HUES64 (cell line): ENCODE results near the gene SLC38A3. TPM values are rescaled to one million over a fixed set of nuclear protein-coding genes. Genes with fewer than 3 reads are reported as not detected.

ENCODE experiments used
- H3K27ac ChIP-seq: 2 replicates; pipeline ENCODE4 v1.7.0; 2013; ENCODE audit warnings: low read depth, low read length, inconsistent platforms
- H3K27me3 ChIP-seq: 2 replicates; pipeline ENCODE4 v1.6.1; 2013; ENCODE audit warnings: mild to moderate bottlenecking, low read length; ENCODE audit not compliant: insufficient read depth
- H3K36me3 ChIP-seq: 2 replicates; pipeline ENCODE4 v1.6.1; 2013; ENCODE audit warnings: mild to moderate bottlenecking, low read length; ENCODE audit not compliant: insufficient read depth
- H3K4me1 ChIP-seq: 2 replicates; pipeline ENCODE4 v1.6.1; 2013; ENCODE audit warnings: mild to moderate bottlenecking, low read length, moderate library complexity; ENCODE audit not compliant: insufficient read depth
- H3K4me3 ChIP-seq: 2 replicates; pipeline ENCODE4 v1.5.1; 2013; ENCODE audit warnings: mild to moderate bottlenecking, low read length, moderate library complexity
- H3K9ac ChIP-seq: 2 replicates; pipeline ENCODE4 v1.6.1; 2013; ENCODE audit warnings: mild to moderate bottlenecking, low read depth, low read length
- H3K9me3 ChIP-seq: 2 replicates; pipeline ENCODE4 v1.6.1; 2013; ENCODE audit warnings: low read depth, low read length; ENCODE audit not compliant: insufficient read depth
- whole genome bisulfite sequencing: fragments of 150-250, 120-280 bp; methylation state at CpG from one replicate; pipeline ENCODE4 v1.1.7; 2013; ENCODE audit warnings: missing lambda C conversion rate; 5-methylcytosine and 5-hydroxymethylcytosine counted together
- polyA plus RNA-seq, 2 experiments: library from polyadenylated mRNA; stranded (reverse); fragments of 50-300 nt; gene quantifications; one replicate each; pipeline ENCODE4 v1.2.3, GENCODE V29; 2013

The SLC38A3 gene
- polyA plus RNA-seq (2013, experiment 1 of 2): 0.60 TPM
- polyA plus RNA-seq (2013, experiment 2 of 2): 0.95 TPM

DNA sequence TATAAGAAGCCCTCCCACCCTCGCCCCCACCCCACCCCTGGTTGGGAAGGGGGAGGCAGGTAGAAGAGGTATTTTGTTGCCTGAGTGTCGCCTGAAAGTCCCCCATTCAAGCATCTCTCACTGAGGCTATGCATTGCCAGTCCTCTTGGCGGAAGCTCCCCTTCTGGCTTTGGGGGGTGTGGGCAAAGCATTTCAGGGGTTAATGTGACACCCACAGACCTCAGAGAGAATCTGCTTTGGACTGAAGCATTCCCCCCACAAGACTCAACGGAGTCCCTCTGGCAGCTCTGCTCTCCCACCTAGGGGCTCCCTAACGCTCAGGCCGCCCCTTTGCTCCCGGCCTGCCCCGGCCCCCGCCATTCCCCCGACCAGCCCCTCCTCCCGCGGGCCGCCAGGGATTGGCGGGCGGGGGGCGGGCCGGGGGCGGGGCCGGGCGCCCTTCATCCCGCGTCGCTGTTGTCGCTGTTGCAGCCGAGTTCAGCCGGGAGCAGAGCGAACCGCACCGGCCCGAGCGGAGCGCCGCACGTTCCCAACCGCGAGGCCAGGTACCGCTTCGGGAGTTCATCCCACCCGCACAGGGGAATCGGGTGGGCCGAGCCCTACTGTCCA is at the start of gene SLC38A3:
Gene SLC38A3, plus strand, starts transcription at position 468 of the 609 bp plus-strand sequence. CDS start 8,929 bp downstream, outside the sequence.
- WGBS: 2% methylated on average over 39 of the region's 41 CpGs
- no peak within 1 kb of the TSS for H3K27ac ChIP-seq
- H3K27me3 ChIP-seq: peaks cover 37% of the 10 kb centered on the region
- H3K4me3 ChIP-seq: peak within 1 kb of the TSS; percentile 66
- H3K9me3 ChIP-seq: no peaks in the 10 kb centered on the region
- no peaks in the 10 kb centered on the region for H3K36me3 ChIP-seq
- peaks cover 5% of the 10 kb centered on the region; the same call in 1 of the 2 replicates for H3K4me1 ChIP-seq
- no peak within 1 kb of the TSS for H3K9ac ChIP-seq

DNA sequence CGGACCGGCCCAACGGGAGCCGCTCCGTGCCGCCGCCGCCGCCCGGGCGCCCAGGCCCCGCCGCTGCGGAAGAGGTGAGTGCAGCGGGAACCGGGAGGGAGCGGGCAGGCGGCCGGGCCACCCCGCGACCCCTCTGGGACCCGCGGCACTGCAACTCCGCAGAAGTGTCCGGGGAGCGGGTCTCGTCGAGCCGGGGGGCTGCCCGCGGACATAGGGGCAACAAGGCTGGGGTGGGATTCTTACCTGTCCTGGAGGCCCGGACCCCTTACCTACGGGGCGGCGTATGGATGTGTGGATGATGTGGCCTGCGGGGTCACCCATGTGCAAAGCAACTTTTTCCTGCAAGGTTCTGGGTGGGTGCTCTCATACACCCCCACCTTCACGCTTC is 49.6 kb upstream of the SLC38A3 start:
- H3K27ac ChIP-seq: no peak overlapping the region
- H3K4me1 ChIP-seq: peaks cover 40% of the 10 kb centered on the region

DNA sequence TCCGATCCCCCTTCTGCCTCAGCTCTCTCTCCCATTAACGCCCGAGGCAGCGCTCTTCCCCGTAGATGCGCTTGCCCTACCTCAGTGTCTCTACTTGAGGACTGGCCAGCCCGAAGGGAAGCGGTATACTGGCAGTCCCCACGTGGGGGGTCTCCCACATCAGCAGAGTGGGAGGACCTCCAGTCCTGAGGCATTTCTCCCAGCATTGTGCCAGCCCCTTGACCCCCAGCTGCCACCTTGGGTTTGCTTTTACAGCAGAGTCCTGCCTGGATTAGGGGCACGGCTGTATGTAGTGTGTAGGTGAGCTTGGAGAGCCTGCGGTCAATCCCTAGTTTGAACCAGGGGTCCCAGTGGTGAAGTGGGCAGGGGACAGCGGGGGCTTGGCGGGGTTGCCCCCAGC is 49.2 kb upstream of the SLC38A3 start:
- Histone ChIP-seq H3K27me3 (peaks cover 31% of the 10 kb centered on the region), H3K9ac (peak overlapping the region; percentile 68), H3K36me3 (peaks cover 20% of the 10 kb centered on the region), H3K4me1 (peaks cover 37% of the 10 kb centered on the region), H3K9me3 (no peaks in the 10 kb centered on the region), H3K4me3 (peak overlapping the region; percentile 83), H3K27ac (no peak overlapping the region)
- 10% methylated on average over 13 of the region's 13 CpGs for WGBS

More for the DNA sequence above, 49.6 kb upstream of the SLC38A3 start:
- peaks cover 31% of the 10 kb centered on the region for H3K27me3 ChIP-seq
- under 1% methylated on average over 37 of the region's 37 CpGs for WGBS
- no peaks in the 10 kb centered on the region for H3K9me3 ChIP-seq
- H3K9ac ChIP-seq: peak overlapping the region; percentile 68
- peaks cover 15% of the 10 kb centered on the region for H3K36me3 ChIP-seq
- H3K4me3 ChIP-seq: peak overlapping the region; percentile 83

DNA sequence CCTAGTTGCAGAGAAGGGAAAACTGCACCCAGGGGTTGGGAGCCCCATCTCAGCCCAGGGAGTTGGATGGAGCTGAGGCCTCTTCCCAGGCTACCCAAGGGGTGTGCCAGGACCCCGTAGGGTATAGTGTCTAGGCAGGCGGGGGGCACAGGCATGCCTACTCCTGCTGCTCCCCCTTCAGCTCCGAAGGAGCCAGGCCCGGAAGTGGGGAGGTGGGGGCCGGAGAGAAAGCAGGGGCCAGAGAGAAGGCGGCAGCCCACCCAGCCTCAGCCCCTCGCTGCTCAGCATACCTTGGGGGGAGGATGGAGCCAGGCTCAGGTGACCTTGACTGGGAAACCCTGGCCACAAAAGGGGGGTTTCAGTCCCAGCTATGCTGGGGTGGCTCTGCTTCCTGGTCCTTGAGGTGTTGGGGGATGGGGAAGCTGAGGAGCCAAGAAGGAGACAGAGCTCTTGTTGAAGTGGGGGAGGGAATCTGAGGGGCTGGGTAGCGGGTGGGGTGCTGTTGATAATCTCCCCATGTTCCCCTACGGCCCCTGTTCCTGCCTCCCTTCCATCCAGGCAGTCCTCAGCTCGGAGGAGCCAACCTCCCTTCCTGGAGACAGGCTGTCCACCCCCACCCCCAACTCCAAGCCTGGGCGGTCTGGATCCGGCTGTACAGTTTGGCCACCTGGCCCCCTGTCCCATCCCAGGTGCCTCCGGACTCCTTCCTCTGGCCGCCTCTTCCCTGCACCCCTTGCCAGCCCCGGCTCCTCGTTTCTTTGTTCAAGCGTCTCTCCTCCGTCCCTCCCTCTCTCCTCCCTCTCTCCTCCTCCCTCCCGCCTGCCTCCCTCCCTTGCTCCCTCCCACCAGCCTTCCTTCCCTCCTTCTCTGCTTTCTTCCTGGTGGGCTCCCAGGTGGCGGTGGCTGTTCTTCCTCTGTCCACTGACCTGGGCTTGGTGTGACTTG is 48.2 kb upstream of the SLC38A3 start:
- Histone ChIP-seq H3K9me3 (no peaks in the 10 kb centered on the region), H3K27ac (no peak overlapping the region), H3K4me1 (peaks cover 29% of the 10 kb centered on the region), H3K27me3 (peaks cover 31% of the 10 kb centered on the region), H3K9ac (peak overlapping the region; percentile 69), H3K36me3 (peaks cover 28% of the 10 kb centered on the region), H3K4me3 (peak overlapping the region; percentile 83)
- WGBS: 14% methylated on average over 19 of the region's 20 CpGs

DNA sequence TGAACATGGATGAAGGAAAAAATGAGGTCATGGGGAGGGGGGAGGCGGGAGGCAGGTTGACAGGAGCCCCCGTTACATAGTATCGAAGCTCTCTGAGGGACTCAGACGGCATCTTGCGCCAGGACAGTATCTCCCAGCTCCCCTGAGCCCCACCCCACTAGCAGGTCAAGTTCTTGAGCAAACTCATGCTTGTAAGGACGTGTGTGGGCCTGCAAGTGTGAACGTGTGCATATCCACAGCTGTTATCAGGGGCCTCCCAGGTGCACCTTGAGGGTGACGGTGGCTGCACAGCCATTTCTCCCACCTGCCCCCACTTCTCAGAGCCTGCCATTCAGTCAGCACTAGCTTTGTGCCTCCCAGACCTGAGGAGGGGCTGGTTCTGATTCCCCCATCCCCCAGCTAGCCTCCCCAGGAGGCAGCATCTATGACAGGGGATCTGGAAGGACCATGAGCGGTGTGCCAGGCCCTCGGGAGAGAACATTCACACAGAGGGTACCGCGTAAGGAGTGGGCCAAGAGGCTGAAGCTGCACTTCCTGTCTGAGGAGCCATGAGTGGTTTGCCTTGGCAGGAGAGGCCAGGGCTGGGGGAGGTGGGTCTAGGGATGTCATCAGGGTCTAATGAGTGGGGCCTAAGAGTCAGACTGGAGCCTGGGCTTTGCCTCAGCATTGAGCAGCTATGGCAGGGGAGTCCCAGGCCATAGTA is 47.1 kb upstream of the SLC38A3 start:
- no peaks in the 10 kb centered on the region for H3K9me3 ChIP-seq
- H3K36me3 ChIP-seq: peaks cover 40% of the 10 kb centered on the region
- peaks cover 28% of the 10 kb centered on the region; the same call in 1 of the 2 replicates for H3K4me1 ChIP-seq
- H3K27ac ChIP-seq: no peak overlapping the region
- H3K9ac ChIP-seq: no peak overlapping the region
- 71% methylated on average over 12 of the region's 12 CpGs for WGBS
- peaks cover 26% of the 10 kb centered on the region for H3K27me3 ChIP-seq
- no peak overlapping the region for H3K4me3 ChIP-seq

DNA sequence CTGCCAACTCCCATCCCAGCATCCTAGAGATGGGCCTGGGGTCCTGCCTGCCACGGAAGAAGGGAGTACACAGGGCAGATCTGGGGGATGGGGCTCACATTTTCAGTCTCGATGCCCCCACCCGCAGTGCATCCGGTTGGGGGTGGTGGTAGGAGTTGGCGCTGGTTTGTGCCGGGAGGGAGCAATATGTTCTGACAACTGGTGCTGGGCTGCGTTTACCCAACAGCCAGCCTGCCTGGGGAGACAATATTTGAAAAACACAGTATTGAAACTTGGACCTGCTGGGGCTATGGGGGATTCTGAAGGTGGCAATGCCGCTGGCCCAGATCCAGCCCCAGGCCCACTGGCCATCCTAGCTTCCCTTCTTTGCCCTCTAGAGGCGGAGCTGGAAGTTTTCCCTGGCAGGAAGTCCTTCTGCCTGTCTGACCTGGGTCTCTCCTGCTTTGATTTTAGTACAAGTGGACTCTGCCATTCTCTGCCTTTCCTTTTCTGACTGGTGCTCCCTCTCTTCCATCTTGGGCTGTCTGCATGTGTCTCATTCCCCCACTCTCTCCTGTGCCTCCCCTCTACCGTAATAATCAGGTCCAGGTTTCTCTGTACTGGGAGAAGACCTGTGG is 46.4 kb upstream of the SLC38A3 start:
- Histone ChIP-seq H3K9ac (no peak overlapping the region), H3K4me1 (peaks cover 28% of the 10 kb centered on the region; the same call in 1 of the 2 replicates)
- WGBS: 84% methylated on average over 9 of the region's 10 CpGs

DNA sequence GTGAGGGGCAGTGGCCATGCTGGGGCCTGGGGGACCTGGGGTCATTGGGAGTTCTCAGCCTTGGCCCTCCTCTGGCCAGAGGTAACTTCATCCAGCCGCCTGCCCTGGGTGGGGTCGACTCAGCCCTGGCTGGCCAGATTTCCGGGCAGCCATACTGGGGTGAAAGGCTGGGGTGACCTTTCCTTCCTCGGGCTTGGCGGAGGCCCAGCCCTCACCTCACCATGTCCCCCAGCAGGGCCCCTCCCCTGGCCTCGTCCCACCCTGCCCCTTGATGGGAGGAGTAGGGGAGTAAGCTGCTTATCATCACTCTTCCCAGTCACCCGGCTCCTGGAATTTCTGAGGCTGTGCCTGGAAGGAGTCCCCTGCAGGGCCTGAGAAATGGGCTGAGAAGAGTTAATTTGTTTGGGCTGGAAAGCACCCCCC is 44.5 kb upstream of the SLC38A3 start:
- Histone ChIP-seq H3K4me3 (no peak overlapping the region), H3K9ac (no peak overlapping the region; the same call in 1 of the 2 replicates), H3K36me3 (peaks cover 45% of the 10 kb centered on the region), H3K4me1 (peaks cover 32% of the 10 kb centered on the region), H3K27me3 (peaks cover 9% of the 10 kb centered on the region), H3K9me3 (no peaks in the 10 kb centered on the region), H3K27ac (no peak overlapping the region)
- 91% methylated on average over 5 of the region's 7 CpGs for WGBS

More for the DNA sequence above, 46.4 kb upstream of the SLC38A3 start:
- H3K27me3 ChIP-seq: peaks cover 19% of the 10 kb centered on the region
- H3K4me3 ChIP-seq: no peak overlapping the region
- H3K27ac ChIP-seq: no peak overlapping the region
- peaks cover 45% of the 10 kb centered on the region for H3K36me3 ChIP-seq
- no peaks in the 10 kb centered on the region for H3K9me3 ChIP-seq

DNA sequence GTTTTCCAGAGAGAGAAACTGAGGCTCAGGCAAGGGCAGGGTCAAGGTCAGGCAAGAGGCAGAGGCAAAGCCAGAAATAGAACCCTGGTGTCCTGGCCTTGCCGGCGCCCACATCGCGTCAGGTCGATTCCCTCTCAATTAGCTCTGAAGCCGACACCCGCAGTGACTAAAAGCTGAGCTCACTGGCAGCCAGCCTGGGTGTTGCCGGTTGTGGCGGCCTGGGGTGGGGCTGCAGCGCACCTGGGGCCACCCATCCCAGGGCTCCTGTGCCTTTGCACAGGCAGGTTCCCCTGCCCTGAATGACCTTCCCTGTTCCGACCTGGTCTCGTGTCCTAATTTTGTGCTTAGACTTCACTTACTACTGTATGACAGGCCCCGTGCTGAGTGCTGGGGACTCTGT is 43.8 kb upstream of the SLC38A3 start:
- WGBS: 89% methylated on average over 13 of the region's 13 CpGs
- H3K36me3 ChIP-seq: peaks cover 45% of the 10 kb centered on the region
- H3K4me1 ChIP-seq: peaks cover 35% of the 10 kb centered on the region
- H3K9me3 ChIP-seq: no peaks in the 10 kb centered on the region
- H3K9ac ChIP-seq: no peak overlapping the region
- H3K27me3 ChIP-seq: peaks cover 1% of the 10 kb centered on the region; the same call in 1 of the 2 replicates
- no peak overlapping the region for H3K27ac ChIP-seq
- no peak overlapping the region for H3K4me3 ChIP-seq

DNA sequence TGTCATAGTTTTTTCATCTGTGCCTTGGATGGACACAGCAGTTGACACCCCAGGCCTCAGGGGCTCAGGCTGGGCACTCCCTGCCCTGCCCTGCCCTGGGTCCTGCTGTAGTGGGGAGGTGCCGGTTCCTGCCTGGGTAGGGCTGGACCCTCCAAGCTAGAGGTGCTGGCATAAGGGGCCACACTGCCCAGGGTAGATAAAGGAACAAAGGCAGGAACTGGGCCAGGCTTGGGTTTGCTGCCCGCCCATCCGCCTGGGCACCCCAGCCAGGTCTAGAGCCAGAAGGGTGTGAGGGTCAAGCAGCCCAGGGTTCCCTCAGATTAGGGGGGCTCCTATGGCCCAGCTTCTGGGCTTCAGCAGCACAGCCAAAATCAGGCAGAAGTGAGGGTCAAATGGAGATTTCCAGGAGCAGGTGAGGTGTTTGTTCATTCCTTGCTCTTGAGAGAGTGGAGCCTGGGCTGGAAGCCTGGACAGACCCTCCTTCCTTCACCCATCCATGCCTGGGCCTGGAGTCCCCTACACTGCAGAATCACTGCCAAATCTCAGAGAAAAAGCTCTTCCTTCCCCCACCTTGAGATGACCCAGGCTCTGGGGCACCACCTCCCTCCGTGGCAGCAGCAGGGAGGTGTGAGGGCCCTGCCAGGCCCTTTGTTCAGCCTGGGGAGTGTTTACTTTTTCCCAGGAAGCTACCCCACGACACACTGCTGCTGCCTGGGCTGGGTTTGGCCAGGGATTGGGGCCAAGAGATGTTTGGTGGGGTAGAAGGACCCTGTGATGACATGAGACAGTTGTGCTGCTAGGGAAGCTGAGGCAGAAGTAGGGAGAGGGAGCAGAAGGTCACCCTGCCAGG is 42.8 kb upstream of the SLC38A3 start:
- 87% methylated on average over 5 of the region's 5 CpGs for WGBS
- Histone ChIP-seq H3K9me3 (no peaks in the 10 kb centered on the region), H3K9ac (no peak overlapping the region), H3K4me1 (peaks cover 38% of the 10 kb centered on the region), H3K27ac (no peak overlapping the region), H3K36me3 (peaks cover 45% of the 10 kb centered on the region), H3K27me3 (no peaks in the 10 kb centered on the region), H3K4me3 (no peak overlapping the region)
